ENCODE data around the gene IL17RE.

- TF ChIP-seq ZNF8 (CRISPR knock-in tag; IDR thresholded peaks at IDR 0.05) (no peak), ZFP3 (CRISPR knock-in tag; IDR thresholded peaks at IDR 0.05) (no peak), GLIS3 (CRISPR knock-in tag; IDR thresholded peaks at IDR 0.05) (no peak), ARNTL (CRISPR knock-in tag; IDR thresholded peaks at IDR 0.05; ENCODE audit: borderline replicate concordance, low read depth) (no peak), CREB5 (CRISPR knock-in tag; IDR thresholded peaks at IDR 0.05; ENCODE audit: low read depth) (no peak), POU6F1 (CRISPR knock-in tag; IDR thresholded peaks at IDR 0.05; ENCODE audit: borderline replicate concordance, low read depth) (no peak), RARB (CRISPR knock-in tag; IDR thresholded peaks at IDR 0.05) (no peak), ZFP30 (CRISPR knock-in tag; IDR thresholded peaks at IDR 0.05) (no peak), OSR1 (CRISPR knock-in tag; IDR thresholded peaks at IDR 0.05) (no peak)
These were observed 46.5 kb downstream of the IL17RE start for GRCh38 chr3:9949115-9949514.
